SKM-1 treated with dmso at 0.1 percent for 144 hours (cell line): ENCODE measurements around the gene KLK15.

ENCODE experiments used
- DNase-seq: peaks from one replicate; lab custom pipeline; 2025; ENCODE audit not compliant: unreplicated experiment; lab: John Stamatoyannopoulos, UW

Gene KLK15

DNA sequence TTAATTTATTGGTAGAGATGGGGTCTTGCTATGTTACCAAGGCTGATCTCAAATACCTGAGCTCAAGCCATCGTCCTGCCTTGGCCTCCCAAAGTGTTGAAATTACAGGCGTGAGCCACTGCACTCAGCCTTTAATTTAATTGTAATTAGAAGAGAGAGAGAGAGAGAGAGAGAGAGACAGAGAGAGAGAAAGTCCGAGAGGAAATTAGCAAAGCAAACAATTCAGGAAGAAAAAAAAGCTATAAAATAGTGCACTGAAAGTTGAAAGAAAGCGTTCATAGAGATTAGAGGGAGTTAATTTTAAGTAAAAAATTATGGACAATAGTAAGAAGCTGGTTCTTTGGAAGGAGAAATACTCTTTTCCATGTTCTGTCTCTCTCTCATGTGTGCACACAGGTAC, 56.1 kb downstream of the KLK15 start:
- DNase-seq = no peak

DNA sequence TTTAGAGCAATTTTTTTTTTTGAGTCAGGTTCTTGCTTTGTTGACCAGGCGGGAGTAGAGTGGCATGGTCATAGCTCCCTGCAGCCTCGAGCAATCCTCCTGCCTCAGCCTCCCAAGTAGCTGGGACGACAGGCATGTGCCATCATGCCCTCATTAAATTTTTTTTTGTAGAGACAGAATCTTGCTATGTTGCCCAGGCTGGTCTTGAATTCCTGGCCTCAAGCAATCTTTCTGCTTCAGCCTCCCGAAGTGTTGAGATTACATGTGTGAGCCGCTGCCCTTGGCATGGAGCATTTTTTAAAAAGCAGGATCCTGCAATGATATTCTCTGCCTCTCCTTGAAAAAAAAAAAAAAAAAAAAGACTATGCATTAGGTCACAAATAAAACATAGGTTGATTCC, 57.2 kb downstream of the KLK15 start:
- DNase-seq = no peak
